Effector memory CD8-positive, alpha-beta T cell (primary cell): ENCODE measurements around the gene RSL24D1.

ENCODE experiments used
- ATAC-seq: fragments of 150-1000 bp; cut with Tn5 transposase; replicated peaks from 2 replicates; pipeline ENCODE4 v1.10.0; 2021; ENCODE audit warnings: mild to moderate bottlenecking, moderate library complexity
- DNase-seq, 3 experiments: peaks; one replicate each; pipeline ENCODE4 v3.0.0; 2021
- H3K27ac Mint-ChIP-seq, 2 donors: one replicate each; pipeline ENCODE4 v1.8.0; 2022; ENCODE audit warnings: mild to moderate bottlenecking in 2 of 2, mixed read lengths in 2 of 2, moderate library complexity in 2 of 2
- H3K27me3 Mint-ChIP-seq, 2 donors: one replicate each; pipeline ENCODE4 v1.8.0; 2022; ENCODE audit warnings: mixed read lengths in 2 of 2
- H3K36me3 Mint-ChIP-seq: one replicate; pipeline ENCODE4 v1.8.0; 2022; ENCODE audit warnings: mild to moderate bottlenecking, moderate library complexity, mixed read lengths; ENCODE audit not compliant: insufficient read depth
- H3K4me1 Mint-ChIP-seq, 2 donors: one replicate each; pipeline ENCODE4 v1.8.0; 2022; ENCODE audit warnings: low read depth in 2 of 2, mixed read lengths in 2 of 2
- H3K4me3 Mint-ChIP-seq, 2 donors: one replicate each; pipeline ENCODE4 v1.8.0; 2022; ENCODE audit warnings: mild to moderate bottlenecking in 2 of 2, mixed read lengths in 2 of 2, moderate library complexity in 2 of 2
- H3K9me3 Mint-ChIP-seq, 2 donors: one replicate each; pipeline ENCODE4 v1.8.0; 2022; ENCODE audit warnings: mixed read lengths in 2 of 2
- total RNA-seq, 9 experiments: gene quantifications; one replicate each; lab custom pipeline; 2026; lab: John Stamatoyannopoulos, UW

The RSL24D1 gene
- total RNA-seq = 124 to 595 (median 239) reads per million in 9 experiments

DNA sequence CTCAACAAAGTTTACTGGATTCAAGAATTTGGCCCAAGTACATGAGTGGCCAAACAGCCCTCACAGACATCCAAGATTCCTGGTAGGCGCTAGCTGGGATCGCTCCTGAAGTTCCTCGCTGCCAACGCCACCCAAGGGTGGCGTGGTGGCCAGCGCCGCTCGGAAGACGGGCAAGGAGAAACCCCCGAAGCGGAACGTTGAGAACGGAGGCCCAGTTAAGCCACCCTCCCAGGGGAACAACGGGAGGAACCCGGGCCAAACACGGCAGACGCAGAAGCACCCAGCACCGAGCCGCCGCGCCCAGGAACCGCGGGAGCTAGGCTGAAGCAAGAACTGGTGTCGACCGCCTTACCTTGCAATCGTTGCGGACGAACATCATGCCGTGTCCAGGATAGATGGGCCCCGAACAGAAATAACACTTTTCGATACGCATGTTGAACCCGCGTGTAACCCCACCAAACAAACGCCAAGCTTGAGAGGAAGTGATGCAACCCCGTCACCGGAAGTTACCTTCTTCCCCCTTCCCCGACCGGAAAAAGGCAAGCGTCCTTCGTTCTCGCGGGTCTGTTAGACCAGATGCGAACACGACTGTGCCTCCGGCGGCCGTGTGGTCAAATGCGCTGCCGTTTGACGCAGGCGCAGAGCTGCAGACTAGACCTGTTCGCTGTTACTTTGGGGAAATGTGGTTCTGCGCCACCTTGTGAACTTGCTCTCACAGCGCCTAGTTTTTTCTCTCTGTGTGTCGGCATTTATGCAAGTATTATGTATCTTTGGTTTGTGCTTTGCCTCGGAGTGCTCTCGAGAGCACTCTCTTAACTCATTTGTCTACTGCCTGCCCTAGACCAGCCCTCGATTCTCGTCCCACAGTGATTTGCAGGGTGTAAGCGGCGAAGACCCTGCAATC lies at the start of gene RSL24D1:
RSL24D1 (minus strand) TSS at position 484 of the 904 bp plus-strand sequence; CDS start at position 433, 51 bp downstream.
- peaks cover 15% of the 10 kb centered on the region for H3K36me3 Mint-ChIP-seq
- no peak within 1 kb of the TSS for H3K27ac Mint-ChIP-seq
- peaks cover 6 to 16% of the 10 kb centered on the region in 2 donors for H3K4me1 Mint-ChIP-seq
- H3K9me3 Mint-ChIP-seq = no peaks in the 10 kb centered on the region
- no peaks in the 10 kb centered on the region for H3K27me3 Mint-ChIP-seq
- DNase-seq = peak; percentile 92 to 93 (median 93)
- no peak within 1 kb of the TSS for H3K4me3 Mint-ChIP-seq
- ATAC-seq = peak; percentile 91

DNA sequence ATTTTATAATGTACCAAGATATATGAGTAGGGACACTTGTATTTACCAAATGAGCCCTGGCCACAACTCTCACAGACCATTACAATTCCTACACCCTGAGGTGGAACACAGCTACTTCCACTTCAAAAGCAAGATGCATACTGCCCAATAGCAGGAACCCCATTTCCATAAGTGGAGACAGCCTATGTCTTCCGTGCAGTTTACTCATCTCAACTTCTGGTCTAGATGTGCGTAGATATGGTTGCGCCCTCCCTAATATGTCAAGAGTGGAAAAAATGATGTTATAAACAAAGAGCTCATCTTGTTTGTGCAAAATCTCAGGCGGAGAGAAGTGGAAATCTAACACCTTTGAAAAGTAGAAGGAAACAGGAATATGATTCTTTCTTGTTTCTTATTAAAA lies 48.3 kb upstream of the RSL24D1 start:
- DNase-seq = no peak
- peaks cover 36 to 65% of the 10 kb centered on the region in 2 donors for H3K4me1 Mint-ChIP-seq
- peak overlapping the region; percentile 17 to 90 for H3K27ac Mint-ChIP-seq
- ATAC-seq = peak; percentile 45
- peak overlapping the region in 1 of 2 donors; percentile 19 for H3K4me3 Mint-ChIP-seq
- peaks cover 10% of the 10 kb centered on the region for H3K36me3 Mint-ChIP-seq
- no peaks in the 10 kb centered on the region for H3K27me3 Mint-ChIP-seq
- no peaks in the 10 kb centered on the region for H3K9me3 Mint-ChIP-seq

DNA sequence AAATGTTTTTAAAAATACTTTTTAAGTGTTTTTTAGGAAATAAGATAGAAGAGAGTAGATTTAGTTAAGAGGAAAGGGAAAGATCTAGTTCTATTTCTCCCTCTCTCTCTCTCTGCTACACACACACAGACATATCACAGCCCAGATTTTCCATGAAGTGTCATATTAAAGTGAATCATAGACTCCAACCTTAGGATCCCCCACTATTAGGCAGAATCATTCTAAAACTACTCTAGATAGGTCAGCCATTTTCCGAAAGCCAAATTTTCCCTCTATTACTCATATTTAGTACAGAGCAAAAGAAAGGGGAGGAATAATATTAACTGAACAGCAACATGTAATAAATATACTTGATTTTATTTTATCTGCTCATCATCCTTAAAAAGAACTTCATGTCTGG lies 45.1 kb upstream of the RSL24D1 start:
- ATAC-seq (no peak), DNase-seq (no peak)
- H3K4me3 Mint-ChIP-seq = no peak overlapping the region
- no peaks in the 10 kb centered on the region for H3K9me3 Mint-ChIP-seq
- H3K27ac Mint-ChIP-seq = peak overlapping the region; percentile 33 to 50
- peaks cover 29 to 74% of the 10 kb centered on the region in 2 donors for H3K4me1 Mint-ChIP-seq
- no peaks in the 10 kb centered on the region for H3K36me3 Mint-ChIP-seq
- no peaks in the 10 kb centered on the region for H3K27me3 Mint-ChIP-seq

DNA sequence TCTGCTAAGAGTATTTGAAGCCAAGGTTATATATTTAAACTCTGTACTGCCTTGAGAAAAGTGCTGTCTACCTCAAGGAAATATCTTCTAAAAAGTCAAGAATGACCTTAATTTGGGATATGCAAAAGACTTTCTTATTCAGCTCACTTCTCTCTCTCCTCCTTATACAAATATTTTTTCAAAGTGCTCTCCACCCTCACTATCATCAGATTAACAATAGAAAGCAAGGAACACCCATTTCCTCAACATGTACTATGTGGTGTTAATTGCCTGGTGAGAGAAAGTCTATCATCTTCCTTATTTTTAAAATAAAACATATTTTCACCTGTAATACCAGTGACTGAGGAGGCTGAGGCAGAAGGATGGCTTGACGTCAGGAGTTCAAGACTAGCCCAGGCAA lies 44.4 kb upstream of the RSL24D1 start:
- no peaks in the 10 kb centered on the region for H3K27me3 Mint-ChIP-seq
- H3K36me3 Mint-ChIP-seq = no peaks in the 10 kb centered on the region
- DNase-seq (no peak), ATAC-seq (no peak)
- H3K9me3 Mint-ChIP-seq = no peaks in the 10 kb centered on the region
- H3K4me3 Mint-ChIP-seq = no peak overlapping the region
- H3K27ac Mint-ChIP-seq = peak overlapping the region in 1 of 2 donors; percentile 42
- peaks cover 30 to 73% of the 10 kb centered on the region in 2 donors for H3K4me1 Mint-ChIP-seq

DNA sequence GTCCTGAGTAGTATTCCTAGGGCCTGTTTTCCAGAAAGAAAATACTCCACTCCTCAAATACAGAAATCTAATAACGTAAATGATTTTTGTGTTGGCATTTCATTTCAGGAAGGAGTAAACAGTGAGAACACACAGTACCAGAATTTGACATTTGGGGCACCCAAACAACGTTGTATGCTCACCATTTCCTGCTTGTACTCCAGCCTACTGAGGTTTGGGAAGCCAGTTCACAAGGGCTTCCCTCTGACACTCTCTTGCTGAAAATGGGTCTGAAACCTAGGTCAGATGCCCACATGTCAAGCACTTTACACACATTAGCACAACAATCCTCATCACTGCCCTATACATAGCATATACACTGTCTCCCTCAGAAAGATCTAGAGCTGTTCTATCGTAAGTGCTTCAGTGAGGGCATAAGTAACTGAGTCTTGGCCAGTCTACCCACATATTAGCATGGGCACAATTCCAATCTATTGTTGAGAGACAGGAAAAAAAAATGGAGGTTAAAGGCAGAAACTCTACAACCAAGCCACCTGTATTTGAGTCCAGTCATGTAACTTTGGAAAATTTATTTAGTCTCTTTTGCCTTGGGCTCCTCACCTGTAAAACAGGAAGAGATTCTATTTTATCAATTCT lies 43.5 kb upstream of the RSL24D1 start:
- no peaks in the 10 kb centered on the region for H3K27me3 Mint-ChIP-seq
- no peaks in the 10 kb centered on the region for H3K36me3 Mint-ChIP-seq
- H3K27ac Mint-ChIP-seq = peak overlapping the region; percentile 6 to 42
- DNase-seq (no peak), ATAC-seq (peak; percentile 77)
- H3K4me3 Mint-ChIP-seq = peak overlapping the region in 1 of 2 donors; percentile 27
- peaks cover 28 to 79% of the 10 kb centered on the region in 2 donors for H3K4me1 Mint-ChIP-seq
- no peaks in the 10 kb centered on the region for H3K9me3 Mint-ChIP-seq

DNA sequence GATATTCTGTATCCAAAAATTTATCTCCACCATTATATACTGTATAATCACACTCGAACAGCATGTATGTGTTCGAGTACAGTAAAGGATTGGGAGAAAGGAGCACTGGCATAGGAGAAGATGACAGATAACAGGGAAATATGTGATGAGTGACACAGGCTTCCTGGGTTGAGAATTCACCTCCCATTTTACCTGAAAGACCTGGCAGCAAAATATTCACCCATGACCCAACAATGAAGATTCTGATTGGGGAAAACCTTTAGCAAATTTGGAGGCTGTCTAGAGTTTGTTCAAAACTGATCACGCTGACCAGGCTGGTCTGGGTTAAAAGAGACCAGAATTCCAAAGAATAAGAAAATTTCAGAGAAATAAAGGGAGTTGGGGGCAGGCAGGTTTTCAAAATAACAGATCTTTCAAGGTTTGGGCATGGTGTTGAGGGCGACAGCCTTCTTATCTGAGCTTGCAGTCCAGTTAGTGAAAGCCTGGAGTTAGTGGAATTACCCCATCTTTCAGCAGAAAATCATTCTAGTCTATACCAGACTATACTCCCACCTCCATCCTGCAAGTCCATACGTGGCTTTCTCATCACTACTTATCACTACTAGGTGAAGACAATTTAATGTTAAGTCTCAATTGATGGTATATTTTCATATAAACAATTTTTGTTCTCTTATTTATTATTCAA lies 42.8 kb upstream of the RSL24D1 start:
- H3K4me1 Mint-ChIP-seq = peaks cover 23 to 72% of the 10 kb centered on the region in 2 donors
- H3K4me3 Mint-ChIP-seq = no peak overlapping the region
- H3K9me3 Mint-ChIP-seq = no peaks in the 10 kb centered on the region
- peak overlapping the region; percentile 6 to 42 for H3K27ac Mint-ChIP-seq
- no peaks in the 10 kb centered on the region for H3K36me3 Mint-ChIP-seq
- ATAC-seq (no peak), DNase-seq (no peak)
- H3K27me3 Mint-ChIP-seq = no peaks in the 10 kb centered on the region

DNA sequence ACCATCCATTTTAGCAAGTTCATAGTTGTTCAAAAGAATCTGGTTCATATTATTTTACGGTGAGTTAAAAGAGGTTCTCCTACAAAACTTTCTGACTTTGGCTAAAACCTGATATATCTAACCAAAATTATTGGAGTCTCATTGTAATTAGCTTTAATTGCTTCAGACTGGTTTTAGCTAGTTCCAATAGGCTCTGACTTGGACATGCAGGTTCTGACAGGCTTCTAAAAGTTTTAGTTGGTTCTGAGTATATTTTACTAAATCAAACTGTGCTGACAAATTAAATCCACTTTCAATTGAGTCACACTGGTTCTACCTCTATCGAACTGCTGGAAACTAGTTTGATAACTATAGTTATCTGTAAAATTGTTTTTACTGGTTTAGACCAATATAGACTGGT lies 42.1 kb upstream of the RSL24D1 start:
- ATAC-seq (no peak), DNase-seq (no peak)
- Mint-ChIP-seq H3K4me3 (no peak overlapping the region), H3K27ac (peak overlapping the region in 1 of 2 donors; percentile 3), H3K4me1 (peaks cover 23 to 66% of the 10 kb centered on the region in 2 donors), H3K27me3 (no peaks in the 10 kb centered on the region), H3K36me3 (peaks cover 4% of the 10 kb centered on the region), H3K9me3 (no peaks in the 10 kb centered on the region)

DNA sequence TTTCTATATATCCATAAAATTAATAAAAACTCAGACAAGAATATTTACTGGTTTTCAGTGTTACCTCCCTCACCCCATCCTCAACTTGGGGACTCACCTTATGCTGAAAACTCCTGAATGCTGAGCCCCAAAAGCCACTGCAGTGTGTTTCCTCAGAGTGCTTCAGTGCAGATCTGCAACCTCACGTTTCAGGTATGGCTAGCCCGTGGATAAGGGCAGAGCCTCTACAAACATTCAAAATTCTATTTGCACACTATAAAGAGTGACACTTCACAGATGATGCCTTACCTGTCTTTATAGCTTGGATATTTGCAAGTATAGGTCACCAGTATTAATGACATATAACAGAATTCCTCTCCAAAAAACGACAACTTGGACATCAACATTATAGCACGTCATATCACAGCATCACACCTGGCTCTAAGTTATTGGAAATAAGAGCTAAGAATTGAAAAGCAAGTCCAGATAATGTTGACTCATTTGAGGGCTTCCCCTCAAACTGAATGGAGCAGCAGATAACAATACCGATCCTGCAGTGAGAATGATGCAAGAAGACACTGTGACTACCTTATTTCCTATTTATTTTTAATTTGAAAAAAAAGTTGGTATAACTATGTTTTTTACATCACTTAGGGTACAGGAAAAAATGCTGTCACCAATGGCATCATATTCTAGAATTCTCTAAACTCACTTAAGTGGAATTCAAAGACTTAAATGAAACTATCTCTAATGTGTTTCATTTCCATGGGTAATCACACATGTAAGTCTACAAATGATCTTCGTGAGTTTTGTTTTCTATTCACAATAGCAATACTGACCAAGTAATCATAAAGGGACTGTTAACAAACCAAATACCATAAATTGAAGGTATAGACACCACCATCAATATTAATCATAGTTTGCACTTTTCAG lies 40.7 kb upstream of the RSL24D1 start:
- no peak for ATAC-seq
- no peaks in the 10 kb centered on the region for H3K9me3 Mint-ChIP-seq
- H3K4me3 Mint-ChIP-seq = no peak overlapping the region
- peaks cover 11% of the 10 kb centered on the region for H3K36me3 Mint-ChIP-seq
- no peaks in the 10 kb centered on the region for H3K27me3 Mint-ChIP-seq
- H3K4me1 Mint-ChIP-seq = peaks cover 23 to 61% of the 10 kb centered on the region in 2 donors
- H3K27ac Mint-ChIP-seq = peak overlapping the region in 1 of 2 donors; percentile 3
- no peak for DNase-seq

DNA sequence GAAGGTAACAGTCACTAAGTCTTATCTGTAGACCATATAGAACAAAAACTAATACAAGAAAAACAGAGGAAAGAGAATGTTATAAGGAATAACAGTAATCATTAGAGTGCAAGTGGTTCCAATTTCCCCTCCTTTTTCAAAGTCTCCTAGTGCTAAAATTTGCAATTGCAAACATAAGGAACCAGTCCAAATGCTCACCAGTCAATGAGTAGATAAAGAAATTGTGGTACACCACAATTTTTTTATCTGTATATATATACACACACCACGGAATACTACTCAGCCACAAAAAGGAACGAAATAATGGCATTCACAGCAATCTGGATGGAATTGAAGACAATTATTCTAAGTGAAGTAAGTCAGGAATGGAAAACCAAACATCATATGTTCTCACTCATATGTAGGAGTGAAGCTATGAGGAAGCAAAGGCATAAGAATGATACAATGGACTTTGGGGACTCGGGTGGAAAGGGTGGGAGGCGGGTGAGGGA lies 38.9 kb upstream of the RSL24D1 start:
- Mint-ChIP-seq H3K27ac (peak overlapping the region in 1 of 2 donors; percentile 54), H3K4me3 (no peak overlapping the region), H3K4me1 (peaks cover 25 to 63% of the 10 kb centered on the region in 2 donors), H3K9me3 (no peaks in the 10 kb centered on the region), H3K27me3 (no peaks in the 10 kb centered on the region), H3K36me3 (peaks cover 11% of the 10 kb centered on the region)
- ATAC-seq (no peak), DNase-seq (no peak)

DNA sequence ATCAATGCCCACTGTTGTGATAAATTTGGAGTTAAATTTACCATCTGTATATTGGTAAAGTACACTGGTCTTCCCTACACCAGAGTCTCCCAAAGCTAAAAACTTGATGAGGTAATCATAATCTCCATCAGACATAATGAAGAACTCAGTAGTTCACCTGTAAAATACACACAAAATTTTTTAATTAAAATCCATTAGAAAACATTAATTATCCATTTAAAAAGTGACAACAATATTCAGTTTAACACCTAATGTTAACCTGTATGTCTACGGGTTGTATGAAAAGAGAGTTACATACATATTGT lies 38.0 kb upstream of the RSL24D1 start:
- peaks cover 24 to 63% of the 10 kb centered on the region in 2 donors for H3K4me1 Mint-ChIP-seq
- peak overlapping the region in 1 of 2 donors; percentile 20 for H3K27ac Mint-ChIP-seq
- no peak for ATAC-seq
- DNase-seq = no peak
- H3K9me3 Mint-ChIP-seq = no peaks in the 10 kb centered on the region
- H3K27me3 Mint-ChIP-seq = no peaks in the 10 kb centered on the region
- H3K4me3 Mint-ChIP-seq = no peak overlapping the region
- H3K36me3 Mint-ChIP-seq = peaks cover 18% of the 10 kb centered on the region

DNA sequence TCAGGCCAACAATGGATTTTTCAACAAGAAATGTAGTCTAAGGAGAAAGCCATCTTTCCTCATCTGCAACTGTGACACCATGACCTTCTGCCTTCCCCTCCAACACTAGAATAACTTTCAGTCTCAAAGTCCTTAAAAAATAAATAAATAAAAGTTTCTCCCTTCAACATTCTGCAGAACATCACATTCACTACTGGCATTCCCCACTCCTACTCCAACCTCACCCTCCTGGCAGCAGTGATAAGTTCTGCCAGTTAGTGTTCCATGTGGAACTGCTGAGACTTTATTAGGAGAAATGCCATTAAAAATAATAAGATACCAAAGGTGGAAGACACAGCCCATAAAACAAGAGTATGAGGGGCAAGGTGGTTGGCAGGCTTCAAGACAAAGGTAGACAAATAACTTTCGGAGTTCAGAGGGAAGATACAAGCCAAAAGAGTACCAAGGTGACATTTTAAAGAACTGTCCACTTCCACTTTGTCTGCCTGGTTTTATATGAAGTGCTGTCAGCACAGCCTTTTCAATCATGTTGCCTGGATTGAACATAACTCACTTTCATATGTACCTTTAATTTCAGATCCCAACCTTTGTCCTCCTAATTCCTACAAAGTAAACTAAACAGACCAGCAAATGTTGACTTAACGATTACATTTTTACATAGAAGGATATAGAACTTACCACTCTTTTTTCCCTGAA lies 37.5 kb upstream of the RSL24D1 start:
- Mint-ChIP-seq H3K27me3 (no peaks in the 10 kb centered on the region), H3K9me3 (no peaks in the 10 kb centered on the region), H3K4me1 (peaks cover 21 to 60% of the 10 kb centered on the region in 2 donors), H3K36me3 (peaks cover 22% of the 10 kb centered on the region), H3K4me3 (no peak overlapping the region), H3K27ac (peak overlapping the region in 1 of 2 donors; percentile 20)
- ATAC-seq = no peak
- no peak for DNase-seq

DNA sequence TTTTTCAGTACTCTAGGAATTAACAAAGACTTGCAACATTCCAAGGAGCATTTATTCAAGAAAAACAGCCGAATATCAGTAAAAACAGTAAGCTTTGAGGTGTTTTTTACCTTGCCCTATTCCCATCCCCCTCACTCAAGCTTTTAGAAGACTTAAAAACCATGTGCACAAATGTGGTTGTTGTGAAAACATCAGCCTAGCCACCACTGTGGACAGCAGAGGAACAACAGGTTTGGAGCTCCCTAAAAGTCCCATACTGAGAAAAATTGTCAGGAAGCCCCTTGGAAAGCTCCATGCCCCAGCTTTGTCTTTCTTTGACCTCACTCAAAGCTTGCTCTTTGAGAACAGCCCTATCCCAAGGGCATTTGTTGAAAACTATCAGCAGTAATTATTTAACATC lies 34.7 kb upstream of the RSL24D1 start:
- Mint-ChIP-seq H3K4me1 (peaks cover 10 to 41% of the 10 kb centered on the region in 2 donors), H3K27me3 (no peaks in the 10 kb centered on the region), H3K9me3 (no peaks in the 10 kb centered on the region), H3K27ac (peak overlapping the region; percentile 41 to 90), H3K4me3 (no peak overlapping the region), H3K36me3 (peaks cover 33% of the 10 kb centered on the region)
- DNase-seq = no peak
- ATAC-seq = no peak
